GM19468 (cell line): ENCODE results near the gene SIGLEC10.
"Not testable (repeated sequence)": the region's sequence is repeated elsewhere in the genome, so short reads cannot be mapped to it uniquely, and the experiment has no call there.

ENCODE experiments used
- ATAC-seq: cut with Tn5 transposase; IDR thresholded peaks from one replicate; pipeline ENCODE4 v1.9.1; 2021; ENCODE audit warnings: mild to moderate bottlenecking, moderate library complexity, moderate number of reproducible peaks; ENCODE audit not compliant: unreplicated experiment; ENCODE audit errors: extremely low read depth

Gene SIGLEC10

DNA sequence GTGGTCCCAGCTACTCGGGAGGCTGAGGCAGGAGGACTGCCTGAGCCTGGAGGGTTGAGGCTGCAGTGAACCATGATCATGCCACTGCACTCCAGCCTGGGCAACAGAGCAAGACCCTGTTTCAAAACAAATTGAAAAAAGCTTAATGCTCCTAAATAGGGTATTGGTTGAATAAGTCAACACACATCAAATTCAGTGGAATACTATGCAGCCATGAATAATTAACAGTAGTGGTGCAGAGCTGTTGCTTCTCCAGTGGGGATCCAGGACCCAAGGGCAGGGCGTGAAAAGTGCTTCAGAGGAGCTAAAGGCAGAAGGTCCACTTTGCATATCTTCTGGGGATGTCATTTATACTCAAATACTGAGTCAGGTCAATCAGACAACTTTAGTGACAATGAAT lies 22.6 kb upstream of the SIGLEC10 start:
- no peak for ATAC-seq

DNA sequence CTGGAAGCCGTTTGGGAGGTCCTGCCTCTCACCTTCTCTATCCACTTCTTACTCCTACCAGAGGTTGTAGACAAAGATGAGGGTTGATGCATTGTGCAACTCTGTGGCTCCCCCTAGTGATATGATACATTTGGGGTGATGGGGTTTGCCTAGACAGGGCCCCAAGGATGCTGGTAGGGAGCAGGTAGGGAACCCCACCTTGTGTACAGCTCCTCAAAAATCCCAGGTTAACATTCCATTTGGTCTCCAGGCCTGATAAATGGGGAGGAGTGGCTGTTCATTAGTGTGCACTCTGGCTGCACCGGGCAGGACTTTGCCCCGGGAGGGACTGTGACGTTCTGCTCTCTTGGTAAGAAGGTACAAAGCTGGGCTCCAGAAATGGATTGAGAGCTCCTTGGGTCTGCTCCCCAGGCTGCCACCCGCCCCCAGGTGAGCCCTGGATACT lies 21.6 kb upstream of the SIGLEC10 start:
- ATAC-seq = no peak

DNA sequence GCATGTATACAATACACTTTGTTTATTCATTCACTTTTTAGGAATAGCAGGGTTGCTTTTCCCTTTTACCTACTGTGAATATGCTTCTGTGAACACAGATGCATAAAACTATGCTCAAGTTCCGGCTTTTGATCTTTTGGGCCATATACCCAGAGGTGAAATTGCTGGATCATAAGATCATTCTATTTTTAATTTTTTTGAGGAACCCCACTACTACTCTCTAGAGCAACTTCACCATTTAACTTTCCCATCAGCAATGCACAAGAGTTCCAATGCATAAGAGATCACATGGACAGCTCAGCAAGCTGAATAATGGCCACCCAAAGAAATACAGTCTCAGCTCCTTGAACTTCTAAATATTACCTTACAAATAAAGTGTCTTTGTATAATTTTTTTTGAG lies 17.0 kb upstream of the SIGLEC10 start:
- no peak for ATAC-seq

DNA sequence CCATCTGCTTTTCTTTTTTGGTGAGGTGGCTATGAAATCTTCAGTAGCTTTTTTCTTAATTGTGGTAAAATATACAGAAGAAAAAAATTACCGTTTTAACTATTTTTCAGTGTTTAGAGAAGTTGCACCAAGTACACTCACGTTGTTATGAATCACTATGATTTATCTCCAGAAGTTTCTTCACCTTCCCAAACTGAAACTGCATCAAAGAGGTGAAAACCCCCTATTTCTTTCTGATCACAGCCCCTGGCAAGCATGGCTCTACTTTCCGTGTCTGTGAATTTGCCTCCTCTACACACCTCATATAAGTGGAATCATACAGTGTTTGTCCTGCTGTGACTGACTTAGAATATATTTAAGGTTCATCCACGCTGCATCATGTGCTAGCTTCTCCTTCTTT lies 15.6 kb upstream of the SIGLEC10 start:
- no peak for ATAC-seq

- ATAC-seq = no peak
Observed at GRCh38 chr19:51431124-51431523, 13.7 kb upstream of the SIGLEC10 start.

- ATAC-seq = no peak
Observed at GRCh38 chr19:51430221-51430620, 12.8 kb upstream of the SIGLEC10 start.

DNA sequence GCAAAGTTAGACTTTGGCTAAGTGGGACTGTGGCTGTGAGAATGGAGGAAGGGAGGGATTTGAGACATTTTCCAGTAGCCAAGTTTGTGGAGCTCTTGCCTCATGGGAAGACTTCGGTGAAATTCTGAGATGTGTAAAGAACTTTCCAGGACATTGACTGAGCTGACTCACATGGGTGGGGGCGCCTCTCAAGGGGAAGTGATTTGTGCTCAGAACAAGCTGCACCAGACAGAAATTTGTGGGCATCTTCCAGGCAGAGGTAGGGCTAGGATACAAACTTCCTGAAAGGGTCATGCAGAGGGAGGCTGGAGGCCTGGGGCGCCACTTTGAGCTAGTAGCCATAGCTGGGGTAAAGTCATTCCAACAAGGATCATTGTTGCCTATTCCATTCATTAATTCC lies 9.8 kb upstream of the SIGLEC10 start:
- no peak for ATAC-seq

DNA sequence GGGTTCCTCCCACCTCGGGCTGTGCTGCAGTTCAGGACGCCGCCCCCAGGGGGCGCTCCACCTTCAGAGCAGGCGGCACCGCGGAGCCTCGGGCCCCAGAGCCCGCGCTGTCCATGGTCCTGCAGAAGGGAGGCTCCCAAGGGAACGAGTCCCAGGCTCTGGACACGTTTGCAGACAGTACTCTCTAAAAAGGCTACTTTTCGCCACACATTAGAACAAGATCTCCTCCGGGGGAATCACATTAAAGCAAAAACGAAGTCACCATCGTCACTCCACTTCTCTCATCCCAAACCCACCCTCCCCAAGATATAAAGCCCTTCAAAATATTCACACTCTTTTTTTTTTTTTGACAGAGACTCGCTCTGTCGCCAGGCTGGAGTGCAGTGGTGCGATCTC lies 4.6 kb upstream of the SIGLEC10 start:
- ATAC-seq = no peak

- no peak for ATAC-seq
Observed at GRCh38 chr19:51421229-51422052, 4.0 kb upstream of the SIGLEC10 start.

DNA sequence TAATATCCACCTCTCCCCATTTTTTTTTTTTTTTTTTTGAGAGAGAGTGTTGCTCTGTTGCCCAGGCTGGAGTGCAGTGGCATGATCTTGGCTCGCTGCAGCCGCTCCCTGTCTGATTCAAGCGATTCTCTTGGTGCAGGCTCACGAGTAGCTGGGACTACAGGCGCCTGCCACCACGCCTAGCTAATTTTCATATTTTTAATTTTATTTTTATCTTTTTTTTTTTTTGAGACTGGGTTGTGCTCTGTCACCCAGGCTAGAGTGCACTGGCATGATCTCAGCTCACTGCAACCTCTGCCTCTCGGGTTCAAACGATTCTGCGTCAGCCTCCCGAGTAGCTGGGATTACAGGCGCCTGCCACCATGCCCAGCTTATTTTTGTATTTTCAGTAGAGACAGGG lies 3.1 kb upstream of the SIGLEC10 start:
- not testable (repeated sequence) for ATAC-seq

DNA sequence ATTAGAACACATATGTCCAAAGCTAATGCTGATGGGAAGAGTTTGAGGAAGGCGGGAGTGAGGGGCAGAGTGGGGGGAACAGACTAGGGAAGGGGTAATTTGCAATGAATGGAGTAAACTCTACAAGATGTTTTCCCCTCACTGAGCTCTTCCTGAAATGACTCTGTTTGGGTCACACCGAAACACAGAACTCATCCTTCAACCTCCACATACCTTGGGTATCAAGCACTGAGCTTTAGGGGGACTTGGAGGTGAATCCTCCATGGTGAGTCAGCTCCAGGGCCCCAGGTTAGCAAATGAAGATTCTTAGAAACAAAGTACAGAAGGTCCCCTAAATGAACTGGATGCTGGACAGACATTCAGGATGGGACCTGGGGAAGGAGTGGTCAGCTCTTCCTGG lies 1.3 kb upstream of the SIGLEC10 start:
- no peak for ATAC-seq

DNA sequence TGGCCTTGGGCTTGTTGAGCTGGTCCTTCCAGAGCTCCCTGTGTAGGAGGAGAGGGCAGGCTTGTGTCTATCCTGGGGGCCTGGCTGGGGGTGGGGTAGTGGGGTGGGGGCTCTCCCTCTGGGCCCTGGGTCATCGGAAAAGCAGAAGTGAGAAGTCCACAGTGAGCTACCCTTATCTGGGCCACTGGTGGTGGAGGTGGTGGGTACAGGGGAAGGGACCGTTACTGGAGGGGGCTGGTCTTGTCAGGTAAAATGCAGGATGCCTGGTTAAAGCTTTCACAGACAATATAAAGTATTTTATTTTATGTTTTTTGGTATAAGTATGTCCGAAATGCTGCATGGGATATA lies 342 bp upstream of the SIGLEC10 start:
- ATAC-seq = no peak

DNA sequence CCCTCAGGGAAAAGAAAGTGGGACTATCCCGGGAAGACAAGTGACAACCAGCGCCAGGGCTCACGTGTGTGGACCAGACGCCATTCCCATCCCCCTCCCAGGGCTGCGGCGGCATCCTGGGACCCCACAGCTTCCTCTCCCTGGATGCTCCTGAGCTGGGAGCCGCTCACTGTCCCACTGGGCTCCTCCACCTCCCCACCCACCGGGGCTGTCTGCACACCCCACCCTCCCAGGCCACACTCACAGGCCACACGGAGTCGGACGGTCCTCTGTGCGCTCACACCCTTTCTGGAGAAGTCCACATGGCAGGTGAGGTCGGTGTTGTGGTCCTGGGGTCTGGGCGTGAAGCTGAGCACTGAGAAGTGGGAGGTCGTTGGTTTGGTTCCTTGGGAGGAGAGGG lies 1.0 kb downstream of the SIGLEC10 start:
- ATAC-seq = not testable (repeated sequence)

DNA sequence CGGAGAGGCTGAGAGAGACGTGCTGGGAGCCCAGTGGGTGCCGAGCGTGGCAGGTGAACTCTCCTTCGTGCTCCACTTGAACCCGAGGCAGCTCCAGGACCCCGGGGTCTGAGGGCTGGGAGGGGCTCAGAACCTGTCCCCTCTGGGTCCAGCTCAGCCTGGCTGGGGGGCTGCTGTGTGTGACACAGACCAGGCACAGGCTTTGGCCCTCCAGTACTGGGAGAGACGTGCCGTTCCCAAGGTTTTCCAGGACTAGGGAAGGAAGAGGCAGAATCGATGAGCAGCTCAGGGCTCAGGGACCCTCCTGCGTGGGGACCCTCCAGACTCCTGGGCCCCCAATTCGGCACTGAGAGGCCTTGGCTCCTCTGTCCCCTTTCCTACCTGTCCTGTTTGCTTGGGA lies 2.3 kb downstream of the SIGLEC10 start:
- ATAC-seq = no peak

DNA sequence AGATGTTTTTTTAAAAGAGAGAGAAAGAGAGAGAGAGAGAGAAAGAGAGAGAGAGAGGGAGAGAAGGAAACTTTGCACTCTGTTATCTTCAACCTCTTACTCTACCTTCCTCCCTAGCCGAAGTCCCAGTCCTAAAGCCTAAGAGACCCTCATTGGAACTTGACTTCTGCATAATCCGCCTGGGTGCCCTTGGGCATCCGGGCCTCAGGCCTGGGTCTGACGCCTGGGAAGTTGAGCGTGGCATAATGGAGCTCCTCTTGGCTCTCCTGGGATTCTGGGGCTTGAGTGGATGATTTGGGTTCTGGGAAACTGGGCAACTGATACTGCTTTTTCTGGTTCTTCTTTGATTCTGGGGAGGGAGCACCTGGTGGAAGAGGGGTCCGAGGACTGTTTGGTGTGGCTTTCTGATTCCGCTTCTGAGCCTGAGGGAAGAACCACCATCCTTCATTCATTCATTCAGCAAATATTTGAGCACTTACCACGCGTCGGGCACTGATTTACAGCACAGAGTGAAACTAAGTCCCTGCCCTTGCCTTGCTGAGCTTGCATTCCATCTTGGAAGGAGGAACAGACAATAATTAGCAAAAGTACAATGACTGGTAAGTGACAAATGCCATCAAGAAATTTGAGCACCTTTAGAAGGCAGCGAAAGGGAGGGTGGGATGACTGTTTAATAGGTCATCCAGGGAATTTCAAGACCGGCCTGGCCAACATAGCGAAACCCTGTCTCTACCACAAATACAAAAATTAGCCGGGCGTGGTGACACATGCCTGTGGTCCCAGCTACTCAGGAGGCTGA lies 6.3 kb downstream of the SIGLEC10 start:
- ATAC-seq = no peak

DNA sequence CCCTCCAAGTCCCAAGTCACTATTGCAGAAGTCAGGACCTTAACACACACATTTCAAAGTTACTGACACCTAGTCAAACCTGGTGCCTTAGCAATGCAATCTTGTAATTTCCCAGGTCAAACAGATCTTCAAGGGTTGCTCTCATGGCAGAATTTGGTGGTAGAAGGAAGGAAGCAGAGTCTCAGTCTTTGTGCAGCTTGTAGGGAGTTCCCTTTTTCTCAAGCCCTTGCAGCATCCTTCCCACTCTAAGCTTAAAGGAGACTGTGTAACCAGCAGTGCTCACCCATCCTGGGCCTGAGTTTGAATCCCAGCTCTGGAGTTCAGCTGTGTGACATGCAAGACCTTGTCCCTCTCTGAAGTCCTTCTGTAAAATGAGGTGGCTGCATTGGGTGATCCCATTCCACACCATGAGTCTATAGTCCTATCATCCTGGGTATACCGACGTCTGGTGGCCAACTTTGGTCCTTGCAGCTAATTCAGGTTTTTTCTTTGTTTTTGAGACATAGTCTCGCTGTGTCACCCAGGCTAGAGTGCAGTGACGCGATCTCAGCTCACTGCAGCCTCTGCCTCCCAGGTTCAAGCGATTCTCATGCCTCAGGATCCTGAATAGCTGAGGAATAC lies 9.8 kb downstream of the SIGLEC10 start:
- no peak for ATAC-seq

DNA sequence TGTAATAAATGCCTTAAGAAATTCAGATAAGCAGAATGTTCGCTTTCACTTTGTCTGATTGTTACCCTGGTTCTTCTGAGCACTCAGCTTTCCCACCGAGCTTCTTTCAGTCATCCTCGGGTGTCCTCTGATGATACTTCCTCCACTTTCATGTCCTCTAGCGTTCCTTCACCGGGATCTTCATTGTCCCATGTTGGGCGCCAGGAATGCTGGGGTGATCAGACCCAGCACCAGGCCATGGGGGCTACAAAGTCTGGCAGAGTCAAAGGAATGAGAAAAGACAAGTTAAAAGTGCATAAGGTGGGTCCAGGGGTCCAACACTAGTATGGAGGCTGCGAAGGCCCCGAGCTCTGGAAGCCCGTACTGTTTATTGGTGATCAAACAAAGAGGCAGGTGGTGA lies 15.3 kb downstream of the SIGLEC10 start:
- ATAC-seq = no peak

DNA sequence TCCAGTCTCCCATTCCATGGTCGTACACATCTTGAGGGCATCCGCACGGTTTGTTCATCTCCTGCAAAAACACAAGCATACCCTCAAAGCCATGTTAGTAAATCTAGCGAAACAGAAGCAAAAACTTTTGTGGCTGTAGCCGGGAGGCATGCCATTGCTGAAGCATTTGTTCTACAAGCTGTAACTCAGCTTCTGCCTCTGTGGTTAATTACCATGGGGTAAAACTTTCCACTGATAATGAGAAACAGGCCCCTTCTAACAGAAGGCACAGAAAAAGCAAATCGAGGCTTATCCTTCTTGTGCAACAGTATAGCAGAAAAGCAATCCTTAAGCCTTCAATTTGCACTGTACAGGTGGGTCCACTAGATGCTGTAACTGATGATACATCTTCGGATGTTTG lies 17.5 kb downstream of the SIGLEC10 start:
- ATAC-seq = not testable (repeated sequence)

- no peak for ATAC-seq
Observed at GRCh38 chr19:51399231-51399630, 18.2 kb downstream of the SIGLEC10 start.

- no peak for ATAC-seq
Observed at GRCh38 chr19:51398096-51398704, 19.2 kb downstream of the SIGLEC10 start.

GRCh38 chr19:51397453-51397852 lies 20.0 kb downstream of the SIGLEC10 start:
- ATAC-seq = not testable (repeated sequence)
